HL-60 (cell line): Measurements from ENCODE around the gene PTPRD.

ENCODE experiments used
- POLR2AphosphoS5 ChIP-seq: IDR thresholded peaks from 2 replicates; pipeline ENCODE4 v1.6.1; 2012; ENCODE audit warnings: low read depth
- SPI1 ChIP-seq: IDR thresholded peaks from 2 replicates; pipeline ENCODE4 v1.6.1; 2012; ENCODE audit warnings: low read depth, mild to moderate bottlenecking, borderline replicate concordance
- TF ChIP-seq, protein P1 (sequence below): IDR thresholded peaks from one replicate; pipeline ENCODE4 v1.5.1; 2011; ENCODE audit warnings: low read length, control low read depth, inconsistent platforms; ENCODE audit not compliant: insufficient read depth
- TF ChIP-seq, protein P2 (sequence below): IDR thresholded peaks from 2 replicates; pipeline ENCODE4 v1.6.1; 2012; ENCODE audit warnings: low read depth; ENCODE audit not compliant: insufficient replicate concordance

DNA sequence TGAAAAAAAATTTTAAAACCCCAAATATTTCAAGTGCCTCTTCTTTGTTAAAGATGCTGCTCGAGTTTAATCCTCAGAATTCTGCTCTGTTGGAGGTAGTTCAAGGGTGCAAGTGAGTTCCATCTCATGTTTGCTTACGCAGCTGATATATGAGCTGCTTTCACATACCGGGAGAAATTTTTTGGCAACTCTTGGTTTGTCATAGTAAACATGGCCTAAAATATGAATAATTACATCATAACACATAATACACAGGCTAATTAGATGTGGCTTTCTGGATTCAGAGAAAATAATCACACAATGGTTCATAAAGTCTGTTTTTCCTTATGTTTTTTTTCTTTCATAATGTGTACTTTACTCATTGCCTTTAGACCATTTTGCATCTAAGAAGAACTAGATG is 1134.1 kb downstream of the PTPRD start:
- TF ChIP-seq, protein P1, sequence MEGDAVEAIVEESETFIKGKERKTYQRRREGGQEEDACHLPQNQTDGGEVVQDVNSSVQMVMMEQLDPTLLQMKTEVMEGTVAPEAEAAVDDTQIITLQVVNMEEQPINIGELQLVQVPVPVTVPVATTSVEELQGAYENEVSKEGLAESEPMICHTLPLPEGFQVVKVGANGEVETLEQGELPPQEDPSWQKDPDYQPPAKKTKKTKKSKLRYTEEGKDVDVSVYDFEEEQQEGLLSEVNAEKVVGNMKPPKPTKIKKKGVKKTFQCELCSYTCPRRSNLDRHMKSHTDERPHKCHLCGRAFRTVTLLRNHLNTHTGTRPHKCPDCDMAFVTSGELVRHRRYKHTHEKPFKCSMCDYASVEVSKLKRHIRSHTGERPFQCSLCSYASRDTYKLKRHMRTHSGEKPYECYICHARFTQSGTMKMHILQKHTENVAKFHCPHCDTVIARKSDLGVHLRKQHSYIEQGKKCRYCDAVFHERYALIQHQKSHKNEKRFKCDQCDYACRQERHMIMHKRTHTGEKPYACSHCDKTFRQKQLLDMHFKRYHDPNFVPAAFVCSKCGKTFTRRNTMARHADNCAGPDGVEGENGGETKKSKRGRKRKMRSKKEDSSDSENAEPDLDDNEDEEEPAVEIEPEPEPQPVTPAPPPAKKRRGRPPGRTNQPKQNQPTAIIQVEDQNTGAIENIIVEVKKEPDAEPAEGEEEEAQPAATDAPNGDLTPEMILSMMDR: no peak
- TF ChIP-seq, protein P2, sequence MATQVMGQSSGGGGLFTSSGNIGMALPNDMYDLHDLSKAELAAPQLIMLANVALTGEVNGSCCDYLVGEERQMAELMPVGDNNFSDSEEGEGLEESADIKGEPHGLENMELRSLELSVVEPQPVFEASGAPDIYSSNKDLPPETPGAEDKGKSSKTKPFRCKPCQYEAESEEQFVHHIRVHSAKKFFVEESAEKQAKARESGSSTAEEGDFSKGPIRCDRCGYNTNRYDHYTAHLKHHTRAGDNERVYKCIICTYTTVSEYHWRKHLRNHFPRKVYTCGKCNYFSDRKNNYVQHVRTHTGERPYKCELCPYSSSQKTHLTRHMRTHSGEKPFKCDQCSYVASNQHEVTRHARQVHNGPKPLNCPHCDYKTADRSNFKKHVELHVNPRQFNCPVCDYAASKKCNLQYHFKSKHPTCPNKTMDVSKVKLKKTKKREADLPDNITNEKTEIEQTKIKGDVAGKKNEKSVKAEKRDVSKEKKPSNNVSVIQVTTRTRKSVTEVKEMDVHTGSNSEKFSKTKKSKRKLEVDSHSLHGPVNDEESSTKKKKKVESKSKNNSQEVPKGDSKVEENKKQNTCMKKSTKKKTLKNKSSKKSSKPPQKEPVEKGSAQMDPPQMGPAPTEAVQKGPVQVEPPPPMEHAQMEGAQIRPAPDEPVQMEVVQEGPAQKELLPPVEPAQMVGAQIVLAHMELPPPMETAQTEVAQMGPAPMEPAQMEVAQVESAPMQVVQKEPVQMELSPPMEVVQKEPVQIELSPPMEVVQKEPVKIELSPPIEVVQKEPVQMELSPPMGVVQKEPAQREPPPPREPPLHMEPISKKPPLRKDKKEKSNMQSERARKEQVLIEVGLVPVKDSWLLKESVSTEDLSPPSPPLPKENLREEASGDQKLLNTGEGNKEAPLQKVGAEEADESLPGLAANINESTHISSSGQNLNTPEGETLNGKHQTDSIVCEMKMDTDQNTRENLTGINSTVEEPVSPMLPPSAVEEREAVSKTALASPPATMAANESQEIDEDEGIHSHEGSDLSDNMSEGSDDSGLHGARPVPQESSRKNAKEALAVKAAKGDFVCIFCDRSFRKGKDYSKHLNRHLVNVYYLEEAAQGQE: no peak
- TF ChIP-seq SPI1 (no peak), POLR2AphosphoS5 (no peak)
